ENCODE measurements around the gene RYR2. TPM values are rescaled to one million over a fixed set of nuclear protein-coding genes. Genes with fewer than 3 reads are reported as not detected.

Gene RYR2
- total and polyA plus RNA-seq, 9 donors: 2.3 to 4.7 (median 3.3) TPM

GRCh38 chr1:237791592-237791991, 749.6 kb downstream of the RYR2 start:
- no peak overlapping the region for H3K27ac ChIP-seq (ENCODE audit: low read length)
- no peak for DNase-seq
- H3K9me3 ChIP-seq (replicated peaks; ENCODE audit: control insufficient read depth, low read depth, low read length): no peaks in the 10 kb centered on the region
- no peak overlapping the region for H3K4me3 ChIP-seq (ENCODE audit: low read length)
- no CpG with 5 or more reads among the region's 2 CpGs for WGBS (ENCODE audit: insufficient coverage)
- H3K36me3 ChIP-seq (ENCODE audit: control insufficient read depth, insufficient read depth, low read length): no peaks in the 10 kb centered on the region
- H3K27me3 ChIP-seq (ENCODE audit: control insufficient read depth, insufficient read depth, low read length): no peaks in the 10 kb centered on the region
- H3K4me1 ChIP-seq (ENCODE audit: control insufficient read depth, insufficient read depth, low read length): no peaks in the 10 kb centered on the region

- Histone ChIP-seq H3K9me3 (replicated peaks; ENCODE audit: control insufficient read depth, low read depth, low read length) (no peaks in the 10 kb centered on the region), H3K27me3 (ENCODE audit: control insufficient read depth, insufficient read depth, low read length) (no peaks in the 10 kb centered on the region), H3K27ac (ENCODE audit: low read length) (no peak overlapping the region), H3K4me1 (ENCODE audit: control insufficient read depth, insufficient read depth, low read length) (no peaks in the 10 kb centered on the region), H3K36me3 (ENCODE audit: control insufficient read depth, insufficient read depth, low read length) (no peaks in the 10 kb centered on the region), H3K4me3 (ENCODE audit: low read length) (no peak overlapping the region)
- 88% methylated on average over 5 of the region's 7 CpGs for WGBS (ENCODE audit: insufficient coverage)
- no peak for DNase-seq
Observed at GRCh38 chr1:237792149-237792548, 750.2 kb downstream of the RYR2 start.

- no peak overlapping the region for H3K4me3 ChIP-seq (ENCODE audit: low read length)
- H3K4me1 ChIP-seq (ENCODE audit: control insufficient read depth, insufficient read depth, low read length): no peaks in the 10 kb centered on the region
- H3K27me3 ChIP-seq (ENCODE audit: control insufficient read depth, insufficient read depth, low read length): no peaks in the 10 kb centered on the region
- no CpG with 5 or more reads among the region's 1 CpG for WGBS (ENCODE audit: insufficient coverage)
- H3K9me3 ChIP-seq (replicated peaks; ENCODE audit: control insufficient read depth, low read depth, low read length): no peaks in the 10 kb centered on the region
- no peak overlapping the region for H3K27ac ChIP-seq (ENCODE audit: low read length)
- no peaks in the 10 kb centered on the region for H3K36me3 ChIP-seq (ENCODE audit: control insufficient read depth, insufficient read depth, low read length)
- no peak for DNase-seq
Observed at GRCh38 chr1:237792726-237793125, 750.7 kb downstream of the RYR2 start.

GRCh38 chr1:237794071-237794470, 752.1 kb downstream of the RYR2 start:
- no peak overlapping the region for H3K4me3 ChIP-seq (ENCODE audit: low read length)
- no peaks in the 10 kb centered on the region for H3K9me3 ChIP-seq (replicated peaks; ENCODE audit: control insufficient read depth, low read depth, low read length)
- DNase-seq: no peak
- no peaks in the 10 kb centered on the region for H3K36me3 ChIP-seq (ENCODE audit: control insufficient read depth, insufficient read depth, low read length)
- no peak overlapping the region for H3K27ac ChIP-seq (ENCODE audit: low read length)
- no peaks in the 10 kb centered on the region for H3K27me3 ChIP-seq (ENCODE audit: control insufficient read depth, insufficient read depth, low read length)
- WGBS (ENCODE audit: insufficient coverage): no CpG with 5 or more reads among the region's 3 CpGs
- no peaks in the 10 kb centered on the region for H3K4me1 ChIP-seq (ENCODE audit: control insufficient read depth, insufficient read depth, low read length)

GRCh38 chr1:237795558-237795957, 753.6 kb downstream of the RYR2 start:
- 92% methylated on average over 6 of the region's 13 CpGs for WGBS (ENCODE audit: insufficient coverage)
- Histone ChIP-seq H3K36me3 (ENCODE audit: control insufficient read depth, insufficient read depth, low read length) (no peaks in the 10 kb centered on the region), H3K9me3 (replicated peaks; ENCODE audit: control insufficient read depth, low read depth, low read length) (no peaks in the 10 kb centered on the region), H3K4me1 (ENCODE audit: control insufficient read depth, insufficient read depth, low read length) (no peaks in the 10 kb centered on the region), H3K27me3 (ENCODE audit: control insufficient read depth, insufficient read depth, low read length) (no peaks in the 10 kb centered on the region), H3K27ac (ENCODE audit: low read length) (no peak overlapping the region), H3K4me3 (ENCODE audit: low read length) (no peak overlapping the region)
- no peak for DNase-seq

- WGBS (ENCODE audit: insufficient coverage): no CpG with 5 or more reads among the region's 5 CpGs
- H3K4me1 ChIP-seq (ENCODE audit: control insufficient read depth, insufficient read depth, low read length): no peaks in the 10 kb centered on the region
- no peaks in the 10 kb centered on the region for H3K27me3 ChIP-seq (ENCODE audit: control insufficient read depth, insufficient read depth, low read length)
- H3K9me3 ChIP-seq (replicated peaks; ENCODE audit: control insufficient read depth, low read depth, low read length): no peaks in the 10 kb centered on the region
- peak; percentile 59 for DNase-seq
- no peaks in the 10 kb centered on the region for H3K36me3 ChIP-seq (ENCODE audit: control insufficient read depth, insufficient read depth, low read length)
- H3K27ac ChIP-seq (ENCODE audit: low read length): no peak overlapping the region
- H3K4me3 ChIP-seq (ENCODE audit: low read length): no peak overlapping the region
Observed at GRCh38 chr1:237799762-237800474, 757.9 kb downstream of the RYR2 start.

- no peaks in the 10 kb centered on the region for H3K27me3 ChIP-seq (ENCODE audit: control insufficient read depth, insufficient read depth, low read length)
- no peak overlapping the region for H3K4me3 ChIP-seq (ENCODE audit: low read length)
- no peaks in the 10 kb centered on the region for H3K36me3 ChIP-seq (ENCODE audit: control insufficient read depth, insufficient read depth, low read length)
- no peak for DNase-seq
- H3K4me1 ChIP-seq (ENCODE audit: control insufficient read depth, insufficient read depth, low read length): no peaks in the 10 kb centered on the region
- no peak overlapping the region for H3K27ac ChIP-seq (ENCODE audit: low read length)
- WGBS (ENCODE audit: insufficient coverage): no CpG with 5 or more reads among the region's 3 CpGs
- no peaks in the 10 kb centered on the region for H3K9me3 ChIP-seq (replicated peaks; ENCODE audit: control insufficient read depth, low read depth, low read length)
Observed at GRCh38 chr1:237804516-237804915, 762.5 kb downstream of the RYR2 start.

GRCh38 chr1:237809099-237809498, 767.1 kb downstream of the RYR2 start:
- H3K27ac ChIP-seq (ENCODE audit: low read length): no peak overlapping the region
- no peaks in the 10 kb centered on the region for H3K9me3 ChIP-seq (replicated peaks; ENCODE audit: control insufficient read depth, low read depth, low read length)
- WGBS (ENCODE audit: insufficient coverage): no CpG with 5 or more reads among the region's 2 CpGs
- H3K36me3 ChIP-seq (ENCODE audit: control insufficient read depth, insufficient read depth, low read length): no peaks in the 10 kb centered on the region
- DNase-seq: peak; percentile 69
- H3K27me3 ChIP-seq (ENCODE audit: control insufficient read depth, insufficient read depth, low read length): no peaks in the 10 kb centered on the region
- no peak overlapping the region for H3K4me3 ChIP-seq (ENCODE audit: low read length)
- H3K4me1 ChIP-seq (ENCODE audit: control insufficient read depth, insufficient read depth, low read length): no peaks in the 10 kb centered on the region

GRCh38 chr1:237811633-237812032, 769.6 kb downstream of the RYR2 start:
- DNase-seq: no peak
- Histone ChIP-seq H3K4me3 (ENCODE audit: low read length) (no peak overlapping the region), H3K36me3 (ENCODE audit: control insufficient read depth, insufficient read depth, low read length) (no peaks in the 10 kb centered on the region), H3K4me1 (ENCODE audit: control insufficient read depth, insufficient read depth, low read length) (no peaks in the 10 kb centered on the region), H3K27me3 (ENCODE audit: control insufficient read depth, insufficient read depth, low read length) (no peaks in the 10 kb centered on the region), H3K9me3 (replicated peaks; ENCODE audit: control insufficient read depth, low read depth, low read length) (no peaks in the 10 kb centered on the region), H3K27ac (ENCODE audit: low read length) (no peak overlapping the region)
- 60% methylated on average over 3 of the region's 5 CpGs for WGBS (ENCODE audit: insufficient coverage)

- H3K9me3 ChIP-seq (replicated peaks; ENCODE audit: control insufficient read depth, low read depth, low read length): no peaks in the 10 kb centered on the region
- H3K4me3 ChIP-seq (ENCODE audit: low read length): no peak overlapping the region
- H3K27me3 ChIP-seq (ENCODE audit: control insufficient read depth, insufficient read depth, low read length): no peaks in the 10 kb centered on the region
- WGBS (ENCODE audit: insufficient coverage): 83% methylated on average over 2 of the region's 2 CpGs
- H3K27ac ChIP-seq (ENCODE audit: low read length): no peak overlapping the region
- H3K36me3 ChIP-seq (ENCODE audit: control insufficient read depth, insufficient read depth, low read length): no peaks in the 10 kb centered on the region
- H3K4me1 ChIP-seq (ENCODE audit: control insufficient read depth, insufficient read depth, low read length): no peaks in the 10 kb centered on the region
- no peak for DNase-seq
Observed at GRCh38 chr1:237812061-237812460, 770.1 kb downstream of the RYR2 start.
